Neuronal stem cell (in vitro differentiated cells): ENCODE results near the gene NEDD4.

Experiments
- DNase-seq: peaks from one replicate; pipeline ENCODE4 v3.0.0-alpha.2; 2013; ENCODE audit warnings: low spot score
- H2AFZ ChIP-seq: one replicate; pipeline ENCODE4 v1.6.1; 2013; ENCODE audit warnings: mild to moderate bottlenecking, low read length, inconsistent platforms
- H2AK5ac ChIP-seq: 2 replicates; pipeline ENCODE4 v1.6.1; 2013; ENCODE audit warnings: low read depth, mild to moderate bottlenecking, inconsistent platforms, low read length, moderate library complexity, mixed read lengths
- H2BK120ac ChIP-seq: 2 replicates; pipeline ENCODE4 v1.6.1; 2013; ENCODE audit warnings: low read depth, mild to moderate bottlenecking, inconsistent platforms, low read length, moderate library complexity, mixed read lengths
- H2BK12ac ChIP-seq: one replicate; pipeline ENCODE4 v1.6.1; 2013; ENCODE audit warnings: low read length, inconsistent platforms
- H2BK15ac ChIP-seq: 2 replicates; pipeline ENCODE4 v1.6.1; 2013; ENCODE audit warnings: mild to moderate bottlenecking, low read length, inconsistent platforms, mixed read lengths
- H2BK5ac ChIP-seq: one replicate; pipeline ENCODE4 v1.6.1; 2013; ENCODE audit warnings: inconsistent platforms, mild to moderate bottlenecking, low read length, moderate library complexity
- H3K14ac ChIP-seq: one replicate; pipeline ENCODE4 v1.6.1; 2013; ENCODE audit warnings: low read length, inconsistent platforms
- H3K18ac ChIP-seq: 2 replicates; pipeline ENCODE4 v1.6.1; 2013; ENCODE audit warnings: low read length, inconsistent platforms
- H3K23ac ChIP-seq: 2 replicates; pipeline ENCODE4 v1.6.1; 2013; ENCODE audit warnings: low read depth, mild to moderate bottlenecking, mixed read lengths, low read length, inconsistent platforms; ENCODE audit not compliant: poor library complexity
- H3K27ac ChIP-seq: replicated peaks from 3 replicates; pipeline ENCODE4 v1.5.1; 2013; ENCODE audit warnings: low read length, inconsistent platforms
- H3K27me3 ChIP-seq, 3 experiments: 2 replicates each; pipeline ENCODE4 v1.6.1; 2013; ENCODE audit warnings: low read length in 3 of 3, mild to moderate bottlenecking in 2 of 3, inconsistent platforms in 1 of 3, low read depth in 1 of 3, mixed read lengths in 1 of 3, moderate library complexity in 1 of 3; ENCODE audit not compliant: control insufficient read depth in 3 of 3, insufficient read depth in 3 of 3
- H3K36me3 ChIP-seq, 2 donors: replicated peaks in 1 of 2; 2 replicates each; pipeline ENCODE4 v1.6.1; 2013; ENCODE audit warnings: low read length in 2 of 2; ENCODE audit not compliant: control insufficient read depth in 2 of 2, insufficient read depth in 2 of 2
- H3K4ac ChIP-seq: 2 replicates; pipeline ENCODE4 v1.6.1; 2013; ENCODE audit warnings: inconsistent platforms, mild to moderate bottlenecking, low read length, moderate library complexity
- H3K4me1 ChIP-seq, 2 donors: 1 replicate in 1 of 2; 2 replicates in 1 of 2; pipeline ENCODE4 v1.6.1; 2013; ENCODE audit warnings: low read length in 2 of 2, low read depth in 1 of 2; ENCODE audit not compliant: control insufficient read depth in 2 of 2, insufficient read depth in 1 of 2
- H3K4me2 ChIP-seq: one replicate; pipeline ENCODE4 v1.6.1; 2013; ENCODE audit warnings: mild to moderate bottlenecking, low read length, inconsistent platforms; ENCODE audit not compliant: insufficient read depth, poor library complexity, severe bottlenecking
- H3K4me3 ChIP-seq, 2 donors: 2 replicates each; pipeline ENCODE4 v1.5.1; 2013; ENCODE audit warnings: low read length in 2 of 2, mild to moderate bottlenecking in 2 of 2, inconsistent platforms in 1 of 2, moderate library complexity in 1 of 2
- H3K79me1 ChIP-seq: one replicate; pipeline ENCODE4 v1.6.1; 2013; ENCODE audit warnings: low read depth, mild to moderate bottlenecking, inconsistent platforms, low read length, moderate library complexity
- H3K9ac ChIP-seq: one replicate; pipeline ENCODE4 v1.6.1; 2013; ENCODE audit warnings: mild to moderate bottlenecking, low read depth, low read length, inconsistent platforms; ENCODE audit not compliant: poor library complexity
- H3K9me3 ChIP-seq, 2 donors: replicated peaks in 1 of 2; 2 replicates each; pipeline versions ENCODE3 to v1.6.1; 2013; ENCODE audit warnings: low read length in 2 of 2, mild to moderate bottlenecking in 2 of 2, inconsistent platforms in 1 of 2, low read depth in 1 of 2, mixed read lengths in 1 of 2, moderate library complexity in 1 of 2; ENCODE audit not compliant: control insufficient read depth in 2 of 2, insufficient read depth in 1 of 2
- H4K8ac ChIP-seq: one replicate; pipeline ENCODE4 v1.6.1; 2013; ENCODE audit warnings: low read depth, mild to moderate bottlenecking, inconsistent platforms, low read length, moderate library complexity
- H4K91ac ChIP-seq: one replicate; pipeline ENCODE4 v1.6.1; 2013; ENCODE audit warnings: low read length, low read depth, mild to moderate bottlenecking, inconsistent platforms; ENCODE audit not compliant: poor library complexity
- WGBS, 2 donors: extraction: QIAGEN DNeasy Blood & Tissue Kit; methylation state at CpG; one replicate each; pipeline ENCODE4 v1.1.7; 2013; ENCODE audit warnings: missing lambda C conversion rate in 2 of 2, mixed read lengths in 1 of 2; ENCODE audit not compliant: insufficient read length in 2 of 2, insufficient replicate concordance in 1 of 2; ENCODE audit errors: extremely low coverage in 2 of 2; 5-methylcytosine and 5-hydroxymethylcytosine counted together

Gene NEDD4

DNA sequence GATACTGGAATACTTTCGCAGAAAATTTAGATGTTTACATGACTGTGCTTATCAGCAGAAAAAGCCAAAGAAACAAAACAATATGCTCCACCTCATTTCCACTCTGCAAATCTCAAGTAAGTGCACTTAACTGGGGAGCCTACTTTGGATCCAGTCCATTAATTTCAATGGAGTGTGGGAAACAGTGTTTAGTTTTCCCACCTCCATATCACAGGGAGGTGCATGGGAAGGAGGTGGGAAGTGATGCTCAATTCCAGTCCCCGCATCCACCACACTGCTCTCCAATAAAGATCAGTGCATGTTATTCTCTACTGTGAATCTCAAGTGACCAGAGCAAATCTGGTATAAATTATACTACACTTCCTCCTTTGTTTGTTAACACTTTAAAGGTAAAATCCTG is 2.9 kb downstream of the NEDD4 start:
- H3K4me3 ChIP-seq = no peak overlapping the region
- no peak overlapping the region for H2BK120ac ChIP-seq
- no peak overlapping the region for H4K8ac ChIP-seq
- no peak for DNase-seq
- no peak overlapping the region for H3K18ac ChIP-seq
- no peak overlapping the region for H3K4ac ChIP-seq
- H2BK15ac ChIP-seq = no peak overlapping the region
- H3K36me3 ChIP-seq = peaks cover 0 to 27% of the 10 kb centered on the region in 2 donors
- no peak overlapping the region for H3K23ac ChIP-seq
- H3K9me3 ChIP-seq = no peaks in the 10 kb centered on the region
- H3K27me3 ChIP-seq = no peaks in the 10 kb centered on the region
- no peak overlapping the region for H2BK12ac ChIP-seq
- WGBS, 2 donors = no CpG with 5 or more reads among the region's 2 CpGs
- H3K79me1 ChIP-seq = no peaks in the 10 kb centered on the region
- H2AK5ac ChIP-seq = no peak overlapping the region
- H3K14ac ChIP-seq = no peak overlapping the region
- H3K27ac ChIP-seq = no peak overlapping the region
- no peak overlapping the region for H2BK5ac ChIP-seq
- no peak overlapping the region for H2AFZ ChIP-seq
- H3K4me2 ChIP-seq = no peak overlapping the region
- H3K4me1 ChIP-seq = peaks cover 5 to 15% of the 10 kb centered on the region in 2 donors
- no peak overlapping the region for H4K91ac ChIP-seq
- H3K9ac ChIP-seq = no peak overlapping the region

DNA sequence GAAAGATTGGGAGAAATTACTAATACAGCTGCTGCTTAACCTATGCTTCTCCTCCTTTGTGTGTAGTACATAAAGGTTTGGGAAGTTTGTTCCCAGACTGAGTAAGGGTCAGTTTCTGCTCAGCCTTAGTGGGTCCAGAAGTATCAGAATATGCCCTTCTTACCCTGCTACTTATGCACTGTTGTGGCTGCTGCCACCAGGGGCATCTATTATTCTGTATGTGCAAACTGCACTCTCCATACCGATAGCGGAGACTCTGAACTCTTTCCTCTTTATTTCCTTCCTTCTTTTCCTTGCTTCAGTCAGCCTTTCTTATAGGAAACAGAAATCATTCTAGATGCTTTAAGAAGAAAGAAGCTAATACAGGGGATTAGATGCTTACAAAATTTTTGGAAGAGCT is 4.0 kb downstream of the NEDD4 start:
- Histone ChIP-seq H3K36me3 (peaks cover 0 to 27% of the 10 kb centered on the region in 2 donors), H3K4me3 (no peak overlapping the region), H4K8ac (no peak overlapping the region), H2BK120ac (no peak overlapping the region), H3K27me3 (no peaks in the 10 kb centered on the region), H3K23ac (no peak overlapping the region), H3K4me1 (peaks cover 5 to 15% of the 10 kb centered on the region in 2 donors), H3K27ac (no peak overlapping the region), H2BK5ac (no peak overlapping the region), H3K79me1 (no peaks in the 10 kb centered on the region), H2BK15ac (no peak overlapping the region), H3K14ac (no peak overlapping the region), H2AFZ (no peak overlapping the region), H2AK5ac (no peak overlapping the region), H3K4ac (no peak overlapping the region), H3K18ac (no peak overlapping the region), H2BK12ac (no peak overlapping the region), H3K9me3 (no peaks in the 10 kb centered on the region), H4K91ac (no peak overlapping the region), H3K4me2 (no peak overlapping the region), H3K9ac (no peak overlapping the region)
- no peak for DNase-seq
- no CpG with 5 or more reads among the region's 2 CpGs for whole genome bisulfite sequencing, 2 donors

DNA sequence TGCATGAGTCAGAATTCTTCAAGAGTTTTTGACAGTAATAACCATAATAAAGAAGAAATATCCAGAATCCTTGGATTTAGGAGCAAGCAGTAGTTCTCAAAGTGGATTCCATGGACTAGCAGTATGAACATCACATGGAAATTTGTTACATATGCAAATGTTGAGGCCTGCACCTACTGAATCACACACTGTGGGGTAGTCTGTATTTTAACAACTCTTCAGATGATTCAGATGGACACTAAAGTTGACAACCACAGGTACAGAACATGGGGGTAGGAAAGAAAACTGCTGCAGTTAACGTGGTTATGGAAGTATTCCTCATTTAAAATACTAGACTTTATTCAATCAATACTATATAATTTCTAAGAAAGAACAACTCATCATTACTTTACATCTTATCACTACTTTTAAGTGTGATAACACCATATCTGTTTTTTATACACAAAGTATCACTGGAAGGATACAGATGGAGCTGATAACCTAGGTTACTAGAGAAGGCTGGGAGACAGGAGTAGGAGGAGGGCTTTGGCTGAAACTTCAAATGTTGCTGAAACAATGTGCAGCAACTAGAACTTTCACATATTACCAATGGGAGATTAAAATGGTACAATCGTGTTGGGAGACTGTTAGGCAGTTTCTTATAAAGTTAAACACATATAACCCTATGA is 11.7 kb downstream of the NEDD4 start:
- Histone ChIP-seq H4K8ac (no peak overlapping the region), H3K18ac (no peak overlapping the region), H3K9ac (no peak overlapping the region), H2AFZ (no peak overlapping the region), H3K9me3 (peaks cover 0 to 2% of the 10 kb centered on the region in 2 donors), H4K91ac (no peak overlapping the region), H2BK5ac (no peak overlapping the region), H3K4ac (no peak overlapping the region), H3K23ac (no peak overlapping the region), H3K27me3 (no peaks in the 10 kb centered on the region), H2BK120ac (no peak overlapping the region), H3K14ac (no peak overlapping the region), H2BK12ac (no peak overlapping the region), H2AK5ac (no peak overlapping the region), H3K4me2 (no peak overlapping the region), H3K36me3 (peaks cover 0 to 10% of the 10 kb centered on the region in 2 donors), H3K4me1 (no peaks in the 10 kb centered on the region), H3K79me1 (no peaks in the 10 kb centered on the region), H2BK15ac (no peak overlapping the region), H3K27ac (no peak overlapping the region), H3K4me3 (no peak overlapping the region)
- DNase-seq = no peak
- no CpG with 5 or more reads among the region's 2 CpGs for WGBS, 2 donors

DNA sequence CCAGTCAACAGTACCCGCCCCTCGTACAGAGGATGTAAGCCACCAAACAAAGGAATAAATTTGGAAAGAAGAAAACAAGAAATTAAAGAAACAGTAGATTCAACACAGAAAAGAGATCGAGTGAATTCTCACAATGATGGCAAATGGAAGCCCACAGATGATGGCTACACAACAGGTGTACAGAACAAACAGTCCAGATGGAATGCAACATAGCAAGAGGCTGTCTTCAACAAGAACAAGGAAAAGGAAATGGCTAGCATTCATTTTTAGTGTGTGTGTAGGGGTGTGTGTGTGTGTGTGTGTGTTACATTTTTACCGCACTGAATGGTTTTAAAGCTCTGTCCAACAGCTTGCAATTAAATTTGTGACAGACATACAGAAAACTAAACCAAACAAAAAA is 12.9 kb downstream of the NEDD4 start:
- Histone ChIP-seq H3K14ac (no peak overlapping the region), H4K8ac (no peak overlapping the region), H2BK12ac (no peak overlapping the region), H3K4ac (no peak overlapping the region), H2BK5ac (no peak overlapping the region), H3K9ac (no peak overlapping the region), H2AK5ac (no peak overlapping the region), H3K23ac (no peak overlapping the region), H2AFZ (no peak overlapping the region), H3K36me3 (peaks cover 0 to under 1% of the 10 kb centered on the region in 2 donors), H3K4me2 (no peak overlapping the region), H3K4me3 (no peak overlapping the region), H3K27ac (no peak overlapping the region), H2BK15ac (no peak overlapping the region), H2BK120ac (no peak overlapping the region), H3K18ac (no peak overlapping the region), H3K79me1 (no peaks in the 10 kb centered on the region), H3K4me1 (no peaks in the 10 kb centered on the region), H3K27me3 (no peaks in the 10 kb centered on the region), H3K9me3 (peaks cover 0 to 2% of the 10 kb centered on the region in 2 donors), H4K91ac (no peak overlapping the region)
- no peak for DNase-seq
- no CpG with 5 or more reads among the region's 4 CpGs for WGBS, 2 donors
